GM18502 (cell line): Measurements from ENCODE around the gene PTPRN2.
"Not testable (repeated sequence)": the region's sequence is repeated elsewhere in the genome, so short reads cannot be mapped to it uniquely, and the experiment has no call there.

Source experiments
- ATAC-seq: cut with Tn5 transposase; IDR thresholded peaks from one replicate; pipeline ENCODE4 v1.9.1; 2021; ENCODE audit warnings: mild to moderate bottlenecking; ENCODE audit not compliant: unreplicated experiment, poor library complexity

The PTPRN2 gene

DNA sequence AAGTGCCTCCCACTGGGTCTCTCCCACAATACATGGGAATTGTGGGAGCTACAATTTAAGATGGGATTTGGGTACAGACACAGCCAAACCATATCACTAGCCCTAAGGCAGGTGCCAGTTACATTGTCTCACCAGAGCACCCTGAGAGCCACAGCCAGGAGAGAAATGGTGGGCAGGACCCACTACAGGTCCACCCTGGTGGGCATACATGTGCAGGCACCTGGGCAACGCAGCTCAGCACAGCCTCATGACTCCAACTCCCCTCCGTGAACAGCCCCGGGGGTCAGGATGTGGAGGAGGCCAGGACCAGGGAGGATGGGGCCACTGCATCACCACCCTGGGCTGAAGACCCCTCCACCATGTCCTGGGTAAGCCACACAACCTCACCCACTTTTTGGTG, 205.7 kb downstream of the PTPRN2 start:
- ATAC-seq: no peak

GRCh38 chr7:158378978-158379377, 208.6 kb downstream of the PTPRN2 start:
- no peak for ATAC-seq

GRCh38 chr7:158377800-158378623, 209.6 kb downstream of the PTPRN2 start:
- no peak for ATAC-seq

GRCh38 chr7:158376839-158377186, 210.8 kb downstream of the PTPRN2 start:
- not testable (repeated sequence) for ATAC-seq

- not testable (repeated sequence) for ATAC-seq
These were observed 211.3 kb downstream of the PTPRN2 start for GRCh38 chr7:158376146-158376838.

DNA sequence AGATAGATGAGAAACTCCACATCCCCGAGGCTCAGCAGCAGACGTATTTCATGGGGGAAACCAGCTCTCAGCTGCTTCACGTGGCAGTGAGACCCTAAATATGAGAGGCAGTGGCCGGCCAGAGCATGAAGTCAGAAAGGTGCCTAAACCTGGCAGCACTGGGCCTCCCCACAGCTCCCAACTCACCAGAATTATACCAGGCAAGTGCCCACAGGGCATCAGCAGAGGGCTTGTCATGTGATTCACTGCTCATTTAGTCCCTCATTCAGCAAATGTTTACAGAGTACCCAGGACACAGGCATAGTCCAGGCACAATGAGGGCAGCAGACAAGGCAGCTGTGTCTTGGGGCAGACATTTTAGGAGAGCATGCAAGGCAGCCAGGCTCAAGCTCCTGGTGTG, 212.6 kb downstream of the PTPRN2 start:
- ATAC-seq: no peak

DNA sequence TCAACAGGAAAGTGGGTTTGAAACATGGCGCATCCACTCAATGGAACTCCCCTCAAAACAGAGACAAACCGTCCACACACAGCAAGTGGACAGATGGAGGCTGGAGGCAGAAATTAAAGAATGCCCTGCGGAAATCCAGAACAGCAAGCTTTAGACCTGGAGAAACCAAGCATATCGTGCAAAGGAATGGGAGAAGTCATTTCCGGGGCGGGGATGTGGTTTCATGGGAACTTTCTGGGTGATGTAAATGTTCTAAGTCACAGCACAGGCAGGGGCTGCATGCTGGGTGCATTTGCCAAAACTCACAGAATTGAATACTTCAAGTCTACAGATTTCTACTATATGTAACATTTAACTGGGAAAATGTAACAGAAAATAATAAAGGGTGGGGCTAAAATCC, 213.0 kb downstream of the PTPRN2 start:
- ATAC-seq: no peak

DNA sequence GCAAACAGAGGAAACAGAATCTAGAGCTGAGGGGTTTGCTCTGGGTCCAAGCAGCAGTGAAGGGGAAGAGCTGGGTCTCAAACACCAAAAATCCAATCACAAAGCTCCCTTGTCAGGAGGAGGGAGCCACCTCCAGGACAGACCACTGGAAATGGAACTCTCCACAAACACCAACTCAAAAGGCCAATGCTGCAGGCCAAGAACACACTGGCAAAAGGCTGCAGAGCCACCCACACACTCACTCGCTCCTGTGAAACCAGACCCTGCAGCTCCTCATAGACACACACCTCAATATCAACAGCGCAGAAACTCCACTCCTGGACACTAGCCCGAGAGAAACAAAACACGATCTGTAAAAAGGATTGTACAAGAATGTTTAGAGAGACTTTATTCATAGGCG, 213.5 kb downstream of the PTPRN2 start:
- ATAC-seq: no peak

- ATAC-seq: no peak
These were observed 214.0 kb downstream of the PTPRN2 start for GRCh38 chr7:158373476-158374133.

DNA sequence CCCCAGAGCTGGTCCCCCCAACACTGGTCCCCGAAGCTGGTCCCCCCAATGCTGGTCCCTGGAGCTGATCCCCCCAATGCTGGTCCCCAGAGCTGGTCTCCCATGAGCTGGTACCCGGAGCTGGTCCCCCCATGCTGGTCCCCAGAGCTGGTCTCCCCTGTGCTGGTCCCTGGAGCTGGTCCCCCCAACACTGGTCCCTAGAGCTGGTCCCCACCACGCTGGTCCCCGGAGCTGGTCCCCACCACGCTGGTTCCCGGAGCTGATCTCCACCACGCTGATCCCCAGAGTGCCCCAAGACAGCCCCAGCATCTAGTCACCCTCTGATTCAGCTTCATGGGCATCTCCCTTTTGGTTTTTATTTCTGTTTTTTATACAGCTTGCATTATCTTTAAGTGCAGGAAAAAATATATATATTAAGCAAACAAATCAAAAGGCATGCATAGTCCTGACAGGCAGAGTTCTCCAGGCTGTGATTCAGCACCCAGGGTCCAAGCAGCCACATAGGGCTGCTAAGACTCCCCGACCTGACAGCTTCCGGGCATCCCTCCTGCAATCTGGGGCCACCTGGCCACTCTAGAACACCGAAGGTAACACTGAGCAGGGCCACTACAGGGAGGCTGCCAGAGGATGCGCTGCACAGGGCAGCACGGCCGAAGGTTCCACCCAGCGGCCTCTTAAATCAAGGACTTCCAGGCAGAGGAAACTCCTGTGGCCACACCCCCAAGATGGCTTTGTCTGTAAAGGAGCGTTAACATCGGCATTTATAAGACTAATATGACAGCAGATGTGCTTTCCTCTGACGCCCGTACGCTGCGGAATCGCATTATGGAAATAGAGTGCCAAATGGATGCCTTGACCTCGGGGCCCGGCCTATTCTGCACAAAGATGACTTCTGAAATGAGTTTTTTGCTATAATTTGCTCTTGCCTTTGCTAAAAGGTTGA, 215.0 kb downstream of the PTPRN2 start:
- no peak for ATAC-seq

DNA sequence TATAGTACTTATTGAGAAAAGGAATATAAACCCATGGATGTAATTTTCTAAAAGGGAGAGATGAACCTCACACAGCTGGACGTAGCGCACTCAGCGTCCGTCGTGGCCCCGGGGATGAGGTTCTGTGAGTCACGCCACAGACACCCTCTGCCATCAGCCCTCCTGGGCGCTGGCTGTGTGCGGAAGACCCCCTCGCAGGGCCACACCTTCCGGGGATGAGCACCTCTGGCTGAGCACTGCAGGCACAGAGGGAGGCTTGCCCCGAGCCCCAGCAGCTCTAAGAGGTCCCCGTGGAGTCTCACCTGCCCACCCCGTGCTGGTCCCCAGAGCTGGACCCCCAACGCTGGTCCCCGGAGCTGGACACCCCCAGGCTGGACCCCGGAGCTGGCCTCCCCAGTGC, 215.8 kb downstream of the PTPRN2 start:
- no peak for ATAC-seq

- ATAC-seq: no peak
These were observed 217.8 kb downstream of the PTPRN2 start for GRCh38 chr7:158369866-158370265.

DNA sequence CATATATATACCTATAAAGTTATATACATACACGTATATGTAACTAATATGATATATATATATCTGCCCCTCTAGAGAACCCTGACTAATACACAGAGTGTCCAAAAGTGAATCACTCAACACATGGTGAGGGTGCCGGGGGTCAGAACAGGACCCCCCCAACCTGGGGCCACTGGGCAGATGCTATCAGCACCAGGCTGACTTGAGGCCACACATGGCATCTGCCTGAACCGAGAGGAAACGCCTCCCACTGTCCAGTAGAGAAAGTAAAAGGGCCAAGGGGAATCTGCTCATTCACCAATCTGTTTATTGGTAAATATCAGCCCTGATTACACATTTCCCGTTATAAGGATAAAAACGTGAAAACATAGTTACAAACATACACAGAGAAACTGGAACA, 218.3 kb downstream of the PTPRN2 start:
- ATAC-seq: no peak

DNA sequence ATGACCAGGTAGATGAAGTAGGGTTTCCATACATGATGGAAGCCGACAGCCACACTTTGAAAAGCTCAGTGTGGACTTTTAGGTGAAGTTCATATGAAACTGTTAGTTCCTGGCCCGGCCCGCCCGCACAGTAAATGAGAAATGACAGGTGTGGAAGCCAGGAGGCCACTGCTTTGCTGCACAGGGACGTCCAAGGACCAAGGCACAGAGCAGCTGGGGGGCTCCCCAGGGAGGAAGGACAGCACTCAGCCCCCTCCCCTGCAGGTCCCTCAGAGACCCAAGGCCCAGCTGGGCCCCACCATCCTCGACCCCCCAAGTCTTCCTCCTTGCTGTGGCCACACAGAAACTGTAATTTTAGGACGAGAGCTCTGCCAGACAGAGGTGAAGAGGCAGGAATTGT, 219.2 kb downstream of the PTPRN2 start:
- ATAC-seq: no peak

GRCh38 chr7:158367634-158367982, 220.0 kb downstream of the PTPRN2 start:
- ATAC-seq: no peak

- ATAC-seq: no peak
These were observed 220.5 kb downstream of the PTPRN2 start for GRCh38 chr7:158366916-158367633.

- ATAC-seq: no peak
These were observed 221.3 kb downstream of the PTPRN2 start for GRCh38 chr7:158366346-158366745.

GRCh38 chr7:158365267-158365666, 222.4 kb downstream of the PTPRN2 start:
- no peak for ATAC-seq

DNA sequence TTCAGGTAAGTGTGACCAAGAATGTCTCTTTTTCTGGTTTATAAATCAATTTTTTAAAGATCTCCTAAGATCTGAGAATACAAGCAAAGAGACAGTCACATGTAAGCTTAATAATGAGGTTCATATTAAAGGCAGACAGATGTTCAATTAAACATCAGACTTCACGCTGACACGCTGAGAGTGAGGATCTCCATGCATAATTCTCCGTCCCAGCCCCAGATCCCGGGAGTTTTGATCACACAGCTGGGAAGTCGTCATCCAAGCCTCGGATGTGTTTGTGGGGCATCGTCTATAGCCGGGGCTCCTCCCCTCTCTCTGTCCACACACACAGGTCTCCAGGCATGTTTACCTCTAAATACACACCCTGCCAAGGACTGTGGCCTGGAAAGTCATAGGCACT, 223.2 kb downstream of the PTPRN2 start:
- ATAC-seq: no peak
